HG03457 (cell line): ENCODE results near the gene CNNM1.

Source experiments
- ATAC-seq: cut with Tn5 transposase; IDR thresholded peaks from one replicate; pipeline ENCODE4 v1.9.1; 2021; ENCODE audit warnings: moderate number of reproducible peaks; ENCODE audit not compliant: unreplicated experiment

CNNM1 gene

DNA sequence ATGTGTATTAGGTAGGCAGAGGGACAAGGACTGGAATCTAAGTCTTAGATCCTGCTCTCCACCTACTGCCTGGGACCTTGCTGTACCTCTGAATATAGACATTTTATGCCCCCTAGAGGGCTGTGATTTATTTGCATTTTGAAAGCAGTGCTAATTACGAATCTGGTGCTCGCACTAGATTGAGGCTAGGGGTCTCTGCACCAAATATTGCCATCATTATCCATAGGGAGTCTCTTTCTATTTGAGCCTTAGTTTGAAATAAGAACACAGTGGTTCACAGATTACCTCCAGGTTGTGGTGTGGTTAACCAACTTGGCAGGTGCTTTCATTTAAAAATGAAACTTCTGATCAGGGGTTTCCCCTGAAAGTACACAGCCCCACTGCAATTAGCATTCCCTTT is 41.8 kb downstream of the CNNM1 start:
- ATAC-seq, result no peak

DNA sequence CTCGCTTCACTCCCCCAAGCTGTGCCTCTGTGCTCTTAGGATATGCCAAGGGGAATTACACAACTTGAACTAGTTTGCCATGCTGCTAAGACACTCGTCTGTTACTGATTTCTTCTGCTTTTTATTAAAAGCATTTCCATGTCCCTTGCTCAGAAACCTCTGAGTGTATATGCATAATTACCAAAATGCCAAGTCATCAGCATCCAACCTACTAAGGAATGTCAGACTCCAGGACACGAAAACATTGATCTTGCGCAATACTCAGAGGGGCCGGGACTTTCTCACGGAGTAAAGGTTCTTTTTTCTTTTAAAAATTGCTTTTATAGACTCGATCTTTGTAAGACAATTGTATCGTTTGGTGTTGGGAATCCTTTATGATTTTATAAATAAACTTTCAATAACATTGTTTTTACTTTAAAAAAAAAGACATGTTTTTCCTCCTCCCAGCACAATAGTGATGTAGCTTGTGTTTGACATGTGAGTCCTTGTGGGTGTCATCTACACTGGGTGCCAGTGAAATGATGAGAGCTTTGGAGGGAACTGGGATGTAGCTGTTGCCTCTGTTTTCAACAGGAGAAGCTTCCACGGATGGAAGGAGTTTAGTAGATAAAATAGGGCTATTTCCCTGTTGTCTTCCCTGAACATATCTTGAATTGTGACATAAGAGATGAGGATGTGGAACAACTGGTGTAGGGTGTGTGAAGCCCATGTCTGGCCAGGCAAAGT is 43.6 kb downstream of the CNNM1 start:
- ATAC-seq, result no peak

DNA sequence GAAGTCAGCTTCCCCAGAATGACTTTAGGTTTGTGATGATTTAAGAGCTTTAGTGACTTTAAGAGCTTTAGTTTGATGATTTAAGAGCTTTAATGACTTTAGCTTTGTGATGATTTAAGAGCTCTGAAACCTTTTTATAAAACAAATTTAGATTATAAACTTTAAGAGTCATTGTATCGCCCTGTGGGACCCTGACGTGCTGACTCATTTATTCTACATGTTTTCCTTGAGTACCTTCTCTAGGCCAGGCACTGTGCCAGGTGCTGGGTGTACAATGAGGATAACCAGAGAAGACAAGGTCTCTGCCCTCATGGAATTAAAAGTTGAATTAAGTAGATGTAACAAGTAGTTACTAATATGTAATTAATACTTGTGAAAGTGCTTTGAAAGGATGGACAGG is 45.4 kb downstream of the CNNM1 start:
- ATAC-seq, result no peak

DNA sequence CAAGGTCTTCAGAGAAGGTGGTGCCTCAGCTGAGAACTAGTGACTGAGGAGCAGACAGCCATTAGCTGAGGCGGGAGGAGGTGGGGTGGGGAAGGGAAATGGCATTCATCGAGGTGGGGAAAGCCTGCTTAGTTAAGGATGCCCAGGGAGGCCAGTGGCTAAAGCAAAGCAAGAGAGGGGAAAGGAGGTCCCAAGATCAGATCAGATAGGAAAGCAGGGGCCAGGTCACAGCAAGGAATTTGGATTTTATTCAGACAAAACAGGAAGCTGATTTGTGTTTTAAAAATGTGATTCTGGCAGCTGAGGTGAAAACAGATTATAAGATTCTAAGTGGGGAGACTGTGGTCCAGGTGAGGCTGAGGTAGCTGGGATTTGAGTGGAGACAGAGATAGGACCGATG is 45.8 kb downstream of the CNNM1 start:
- no peak for ATAC-seq

- ATAC-seq, result no peak
These were observed 46.3 kb downstream of the CNNM1 start for GRCh38 chr10:99375426-99375825.

- ATAC-seq, result no peak
These were observed 53.0 kb downstream of the CNNM1 start for GRCh38 chr10:99382176-99382575.

GRCh38 chr10:99387071-99387470 is 57.9 kb downstream of the CNNM1 start:
- ATAC-seq, result no peak

- ATAC-seq, result no peak
These were observed 58.4 kb downstream of the CNNM1 start for GRCh38 chr10:99387541-99387940.

DNA sequence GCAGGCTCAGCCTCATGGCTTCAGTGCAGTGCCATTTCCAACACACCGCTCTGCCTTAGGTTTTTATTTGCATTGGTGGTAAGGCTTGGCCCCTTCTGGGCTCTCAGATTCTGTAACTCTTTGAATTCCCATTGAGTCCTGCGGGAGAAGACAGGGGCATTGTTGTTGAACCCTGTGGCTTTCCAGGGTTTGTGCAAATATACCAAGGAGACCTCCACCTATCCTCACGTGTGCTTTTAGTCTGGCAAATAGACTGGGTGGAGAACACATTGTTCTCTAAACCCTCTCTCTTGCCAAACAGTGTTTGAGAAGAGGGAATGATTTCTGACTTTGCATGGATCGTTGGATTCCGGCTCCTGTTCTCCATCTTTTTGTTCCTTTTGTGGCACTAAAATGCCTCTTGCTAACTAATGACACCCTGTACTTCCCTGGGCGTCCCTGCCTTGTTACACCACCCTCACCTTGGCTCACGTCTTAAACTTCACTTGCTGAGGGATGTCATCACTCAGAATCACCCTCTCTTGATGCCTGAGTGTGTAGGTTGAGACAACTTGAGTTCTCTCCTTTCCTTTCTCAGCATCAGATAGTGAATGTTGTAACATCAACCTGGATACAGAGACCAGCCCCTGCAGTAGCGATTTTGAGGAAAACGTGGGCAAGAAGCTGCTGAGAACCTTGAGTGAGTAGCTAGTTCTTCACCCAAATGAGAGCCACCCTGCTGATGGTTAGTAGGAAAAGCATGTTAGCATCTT is 60.7 kb downstream of the CNNM1 start:
- no peak for ATAC-seq

- ATAC-seq, result no peak
These were observed 62.2 kb downstream of the CNNM1 start for GRCh38 chr10:99391346-99391745.

DNA sequence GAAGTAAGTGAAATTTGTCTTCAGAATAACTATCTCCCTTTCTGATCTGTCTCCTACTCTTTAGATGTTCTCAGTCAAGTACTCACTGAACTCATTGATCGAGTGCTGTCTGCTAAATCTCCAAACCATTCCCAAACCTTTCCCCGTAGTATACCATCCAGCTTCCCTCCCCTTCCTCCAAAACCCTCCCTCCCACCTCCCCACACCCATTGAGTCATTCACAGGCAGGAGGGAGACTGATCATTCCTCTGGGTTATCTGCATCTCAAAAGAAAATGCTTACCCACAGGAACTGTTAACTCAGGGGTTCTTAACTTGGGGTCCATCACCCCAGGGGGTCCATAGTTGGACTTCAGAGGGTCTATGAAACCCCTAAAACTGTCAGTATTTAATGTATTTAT is 63.9 kb downstream of the CNNM1 start:
- no peak for ATAC-seq

GRCh38 chr10:99393683-99394082 is 64.5 kb downstream of the CNNM1 start:
- ATAC-seq, result no peak

GRCh38 chr10:99394256-99394655 is 65.1 kb downstream of the CNNM1 start:
- ATAC-seq, result no peak

DNA sequence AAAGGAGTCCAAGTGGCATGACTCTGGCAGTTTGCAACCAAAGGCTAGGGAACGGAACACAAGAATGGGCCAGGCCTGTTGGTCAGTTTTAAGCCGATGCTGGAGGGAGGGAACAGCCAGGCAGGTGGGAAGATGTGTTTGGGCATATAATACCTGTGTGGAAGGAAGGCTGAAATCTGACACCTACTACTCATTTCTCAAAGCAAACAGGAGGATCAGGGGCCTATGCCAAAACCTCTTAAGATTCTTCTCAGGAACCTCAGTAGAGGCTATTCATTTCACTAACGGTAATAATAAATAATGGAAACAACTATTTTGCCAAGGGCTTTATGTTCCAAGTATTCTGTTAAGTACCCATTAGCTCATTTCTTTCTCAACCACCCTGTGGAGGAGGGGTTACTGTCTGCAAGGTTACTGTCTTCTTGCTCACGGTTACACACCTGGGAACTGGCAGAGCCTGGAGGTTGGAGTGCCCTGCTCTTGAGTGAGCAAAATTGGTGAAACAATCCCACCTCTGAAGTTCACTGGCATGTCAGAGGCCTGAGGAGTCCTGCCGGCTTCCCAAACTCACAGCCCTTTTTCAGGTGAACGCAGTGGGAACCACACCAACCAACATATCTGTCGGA is 65.7 kb downstream of the CNNM1 start:
- ATAC-seq, result no peak

DNA sequence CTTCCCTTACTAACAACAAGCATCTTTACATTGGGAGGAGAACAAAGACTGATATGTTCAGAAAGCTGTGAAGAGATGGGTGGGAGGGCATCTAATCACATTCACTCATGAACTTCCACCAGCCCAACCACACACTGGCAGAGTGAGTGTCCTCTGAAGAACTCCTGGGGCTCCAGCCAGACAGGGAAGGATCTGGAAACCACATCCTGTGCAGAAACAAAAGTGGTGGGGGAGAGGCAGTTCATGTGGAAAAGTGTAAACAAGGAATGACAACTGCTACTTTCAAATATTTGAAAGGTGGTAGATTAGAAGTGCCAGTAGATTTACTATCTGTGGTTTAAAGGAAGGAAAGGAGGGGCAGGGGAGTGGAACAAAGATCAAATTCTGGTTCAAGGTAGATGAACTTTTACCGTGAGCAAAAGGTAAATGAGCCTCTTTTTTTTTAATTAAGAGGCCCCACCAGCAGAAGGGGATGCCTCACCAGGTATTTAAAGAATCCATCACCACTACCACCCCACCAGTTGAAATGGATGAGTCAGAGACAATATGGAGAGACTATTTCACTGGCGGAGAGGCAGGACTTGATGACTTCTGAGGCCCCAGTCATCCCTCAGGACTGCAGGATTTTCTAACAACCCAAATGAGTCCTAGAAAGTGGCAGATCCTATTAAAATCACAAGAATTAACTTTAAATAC is 66.7 kb downstream of the CNNM1 start:
- no peak for ATAC-seq

- ATAC-seq, result no peak
These were observed 67.3 kb downstream of the CNNM1 start for GRCh38 chr10:99396471-99396870.

DNA sequence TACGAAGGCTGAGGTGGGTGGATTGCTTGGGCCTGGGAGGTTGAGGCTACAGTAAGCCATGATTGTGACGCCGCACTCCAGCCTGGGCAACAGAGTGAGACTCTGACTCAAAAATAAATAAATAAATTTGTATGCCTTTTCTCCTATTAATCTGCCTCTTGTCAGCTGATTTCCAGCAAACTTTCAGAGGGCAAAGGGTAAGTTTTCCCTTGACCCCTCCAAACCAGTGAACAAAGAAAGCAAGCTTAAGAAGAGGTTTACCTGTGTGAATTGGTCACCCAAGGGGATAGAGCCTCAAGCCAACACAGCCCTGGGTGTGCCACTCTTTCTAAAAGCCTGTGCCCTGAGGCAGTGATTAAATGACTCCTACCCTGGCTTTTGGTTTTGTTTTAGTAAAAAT is 70.5 kb downstream of the CNNM1 start:
- no peak for ATAC-seq

DNA sequence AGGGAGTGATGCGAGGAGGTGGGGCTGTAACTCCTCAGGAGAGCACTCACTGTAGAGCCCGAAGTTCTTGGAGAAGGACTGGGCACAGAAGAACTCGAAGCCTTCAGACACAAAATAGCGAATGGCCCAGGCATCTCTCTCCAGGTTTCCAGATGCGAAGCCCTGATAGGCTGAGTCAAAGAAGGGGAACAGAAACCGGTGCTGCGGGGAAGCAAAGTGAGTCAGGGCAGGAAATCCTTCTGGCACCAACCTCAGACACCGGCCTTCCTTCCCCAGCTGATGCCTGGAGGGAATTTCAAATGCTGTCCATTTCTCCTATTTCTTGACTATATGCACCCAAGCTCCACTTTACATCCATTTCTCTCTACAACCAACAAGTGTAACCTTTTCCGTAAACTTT is 74.5 kb downstream of the CNNM1 start:
- no peak for ATAC-seq

- no peak for ATAC-seq
These were observed 77.0 kb downstream of the CNNM1 start for GRCh38 chr10:99406149-99406548.

- no peak for ATAC-seq
These were observed 81.0 kb downstream of the CNNM1 start for GRCh38 chr10:99410146-99410545.

- ATAC-seq, result no peak
These were observed 81.7 kb downstream of the CNNM1 start for GRCh38 chr10:99410876-99411275.

DNA sequence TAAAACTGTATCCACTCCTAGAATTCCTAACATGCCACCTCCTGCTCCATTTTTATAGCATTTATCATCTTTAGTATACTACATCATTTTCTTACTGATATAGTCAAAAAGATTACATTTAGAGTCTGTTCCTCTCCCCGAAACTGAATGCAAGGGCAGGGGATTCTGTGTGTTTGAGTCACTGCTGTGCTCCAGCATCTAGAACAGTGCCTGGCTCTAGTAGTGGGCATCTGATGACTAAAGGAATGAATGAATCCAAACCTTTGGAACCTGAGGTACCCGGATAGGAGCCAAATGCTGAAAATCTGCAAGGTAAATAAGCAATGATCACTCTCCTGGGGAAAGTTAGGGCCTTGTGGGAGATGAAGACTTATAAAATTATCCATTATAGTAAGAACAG is 82.4 kb downstream of the CNNM1 start:
- ATAC-seq, result no peak
